Testis (tissue), 3 donors: ENCODE data around the gene PTPRA. TPM values are rescaled to one million over a fixed set of nuclear protein-coding genes. Genes with fewer than 3 reads are reported as not detected.

ENCODE experiments used
- DNase-seq: peaks from one replicate; pipeline ENCODE4 v3.0.0-alpha.2; 2019
- H3K27ac ChIP-seq, 2 donors: fragments of 200-600 bp; sonication (generic); one replicate each; pipeline ENCODE4 v1.5.1; 2019
- H3K27me3 ChIP-seq: fragments of 200-600 bp; sonication (generic); one replicate; pipeline ENCODE4 v1.5.1; 2019
- H3K36me3 ChIP-seq: fragments of 200-600 bp; sonication (generic); one replicate; pipeline ENCODE4 v1.5.1; 2017; ENCODE audit warnings: low read depth; ENCODE audit errors: missing control alignments
- H3K4me1 ChIP-seq: fragments of 200-600 bp; sonication (generic); one replicate; pipeline ENCODE4 v1.5.1; 2019
- H3K4me3 ChIP-seq, 2 donors: fragments of 200-600 bp; sonication (generic); one replicate each; pipeline ENCODE4 v1.5.1; 2017 to 2019
- H3K9me3 ChIP-seq: fragments of 200-600 bp; sonication (generic); one replicate; pipeline ENCODE4 v1.5.1; 2017
- POLR2A ChIP-seq: fragments of 450-650 bp; IDR thresholded peaks from one replicate; pipeline ENCODE4 v1.6.1; 2017; ENCODE audit warnings: antibody characterized with exemption, mild to moderate bottlenecking, moderate library complexity
- WGBS, 2 donors: methylation state at CpG; one replicate each; pipeline ENCODE4 v1.1.5; 2018; 5-methylcytosine and 5-hydroxymethylcytosine counted together
- intact Hi-C: fragments of 100-400 bp; cut with DNase I; formaldehyde crosslinking; loops from one replicate; pipeline ENCODE4 v1.15.1; 2023; ENCODE audit warnings: low total_unique reads
- polyA plus RNA-seq: library from polyadenylated mRNA; stranded (reverse); fragments of 350-450 nt; fragmentation: Illumina TruSeq; extraction: RNeasy Lipid Tissue Mini Kit (QIAGEN cat#74804); gene quantifications from one replicate; pipeline ENCODE4 v1.2.3, GENCODE V29; 2014; ENCODE audit warnings: low read depth, low replicate concordance; ENCODE audit not compliant: insufficient read depth
- total RNA-seq, 2 donors: library from RNA; depleted of rRNA; stranded (reverse); fragments of >200 nt; gene quantifications; one replicate each; pipeline ENCODE4 v1.2.3, GENCODE V29; 2016
- TF ChIP-seq, protein P1 (sequence below), 3 experiments: fragments of 450-650 bp in 2 of 3; fragments of 200-600 bp in 1 of 3; sonication (generic) in 1 of 3; IDR thresholded peaks; one replicate each; pipeline ENCODE4 v1.5.1; 2016 to 2019; ENCODE audit warnings: antibody characterized with exemption in 3 of 3, mild to moderate bottlenecking in 2 of 3, moderate library complexity in 1 of 3

The PTPRA gene
- total and polyA plus RNA-seq, 3 donors from 2014 or later, result 52.0 to 83.8 (median 68.9) TPM

DNA sequence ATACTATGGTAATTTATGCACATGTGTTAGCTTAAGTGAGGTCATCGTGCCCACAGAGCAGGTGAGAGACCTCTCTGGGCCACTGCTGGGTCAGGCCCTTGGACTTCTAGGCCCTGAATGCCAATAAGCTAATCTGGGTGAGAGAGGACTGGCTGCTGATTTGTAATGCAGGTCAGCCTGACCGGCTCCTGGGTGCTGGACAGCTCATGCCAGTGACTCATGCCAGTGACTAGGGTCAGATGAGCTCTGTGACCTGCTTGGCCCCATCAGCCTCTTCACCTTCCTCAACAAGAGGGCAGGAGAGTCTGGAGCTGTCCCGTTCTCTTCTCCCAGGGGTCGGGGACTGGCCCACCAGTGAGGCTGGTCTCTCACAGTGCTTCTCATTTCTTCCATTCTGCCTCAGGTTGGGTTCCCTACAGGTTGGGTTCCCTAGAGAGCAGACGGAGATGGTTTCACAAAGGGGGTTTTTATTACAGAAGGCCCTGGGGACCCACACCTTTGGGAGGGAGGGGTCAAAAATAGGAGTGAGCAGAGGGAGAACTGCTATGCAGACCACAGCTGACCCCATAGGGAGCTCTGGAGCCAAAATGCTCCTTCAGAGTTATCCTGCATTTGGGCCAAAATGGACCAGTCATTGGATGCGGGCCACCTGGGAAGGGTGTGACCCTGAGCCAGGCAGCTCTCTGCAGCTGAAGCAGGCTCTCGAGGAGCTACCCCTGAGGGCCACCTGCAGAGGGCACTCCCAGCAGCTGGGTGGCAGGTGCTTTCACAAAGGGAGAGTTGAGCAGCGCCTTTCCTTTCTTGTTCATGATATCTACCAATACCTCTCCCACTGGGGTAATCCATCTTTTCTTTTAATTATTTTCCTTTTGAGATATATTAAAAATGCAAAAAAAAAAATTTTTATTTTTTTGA is 196.0 kb downstream of the PTPRA start:
- WGBS, 2 donors, result 84 to 89% methylated on average over 8 of the region's 8 CpGs
- no peaks in the 10 kb centered on the region for H3K27me3 ChIP-seq
- intact Hi-C loops, result no loop called here

DNA sequence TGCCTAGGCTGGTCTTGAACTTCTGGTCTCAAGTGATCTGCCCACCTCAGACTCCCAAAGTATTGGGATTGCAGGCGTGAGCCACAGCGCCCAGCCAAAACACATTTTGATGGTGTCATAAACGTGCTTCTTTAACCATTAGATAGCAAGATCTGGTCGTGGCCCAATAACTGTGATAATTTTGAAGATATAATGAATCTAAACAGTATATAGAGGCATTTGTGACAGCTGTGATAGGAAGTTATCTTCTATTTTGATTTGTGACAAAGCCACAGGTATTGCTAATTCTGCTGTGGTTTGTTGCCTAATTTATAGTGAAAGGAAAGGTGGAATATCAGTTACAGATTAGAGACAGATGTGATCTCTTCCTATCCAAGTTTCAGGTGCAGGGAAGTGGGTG is 197.4 kb downstream of the PTPRA start:
- 78 to 80% methylated on average over 4 of the region's 4 CpGs for WGBS, 2 donors

More for the DNA sequence above, 196.0 kb downstream of the PTPRA start:
- no peak for DNase-seq
- Histone ChIP-seq H3K27ac (no peak overlapping the region), H3K36me3 (no peaks in the 10 kb centered on the region), H3K4me3 (no peak overlapping the region), H3K9me3 (no peaks in the 10 kb centered on the region), H3K4me1 (no peaks in the 10 kb centered on the region)
- no peak for TF ChIP-seq POLR2A
- TF ChIP-seq, protein P1, sequence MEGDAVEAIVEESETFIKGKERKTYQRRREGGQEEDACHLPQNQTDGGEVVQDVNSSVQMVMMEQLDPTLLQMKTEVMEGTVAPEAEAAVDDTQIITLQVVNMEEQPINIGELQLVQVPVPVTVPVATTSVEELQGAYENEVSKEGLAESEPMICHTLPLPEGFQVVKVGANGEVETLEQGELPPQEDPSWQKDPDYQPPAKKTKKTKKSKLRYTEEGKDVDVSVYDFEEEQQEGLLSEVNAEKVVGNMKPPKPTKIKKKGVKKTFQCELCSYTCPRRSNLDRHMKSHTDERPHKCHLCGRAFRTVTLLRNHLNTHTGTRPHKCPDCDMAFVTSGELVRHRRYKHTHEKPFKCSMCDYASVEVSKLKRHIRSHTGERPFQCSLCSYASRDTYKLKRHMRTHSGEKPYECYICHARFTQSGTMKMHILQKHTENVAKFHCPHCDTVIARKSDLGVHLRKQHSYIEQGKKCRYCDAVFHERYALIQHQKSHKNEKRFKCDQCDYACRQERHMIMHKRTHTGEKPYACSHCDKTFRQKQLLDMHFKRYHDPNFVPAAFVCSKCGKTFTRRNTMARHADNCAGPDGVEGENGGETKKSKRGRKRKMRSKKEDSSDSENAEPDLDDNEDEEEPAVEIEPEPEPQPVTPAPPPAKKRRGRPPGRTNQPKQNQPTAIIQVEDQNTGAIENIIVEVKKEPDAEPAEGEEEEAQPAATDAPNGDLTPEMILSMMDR (IDR thresholded peaks at IDR 0.05), result no peak

DNA sequence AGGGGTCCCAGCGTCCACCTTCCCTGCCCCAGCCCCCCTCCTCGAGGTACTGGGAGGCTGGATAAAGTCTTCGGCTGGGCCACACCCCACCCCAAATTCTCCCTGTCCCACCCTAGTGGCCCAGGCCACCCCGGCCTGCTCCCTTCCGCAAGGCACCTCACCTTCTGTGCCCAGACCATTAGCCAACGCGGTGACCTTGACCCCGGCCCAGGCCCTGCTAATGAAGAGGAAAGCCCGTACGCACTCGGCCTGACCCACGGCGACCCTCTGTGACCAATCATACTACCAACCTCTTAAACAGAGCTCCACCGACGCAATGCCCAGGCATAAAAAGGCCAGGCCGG is 198.0 kb downstream of the PTPRA start:
- intact Hi-C loops, result no loop called here
- TF ChIP-seq, protein P1 (IDR thresholded peaks at IDR 0.05), result no peak
- no peak for TF ChIP-seq POLR2A
- 55% methylated on average over 16 of the region's 16 CpGs; no CpG with 5 or more reads in 1 of the 2 donors for WGBS, 2 donors
- Histone ChIP-seq H3K4me3 (peak overlapping the region; percentile 41 to 54), H3K27ac (no peak overlapping the region), H3K9me3 (no peaks in the 10 kb centered on the region), H3K27me3 (no peaks in the 10 kb centered on the region), H3K4me1 (no peaks in the 10 kb centered on the region), H3K36me3 (no peaks in the 10 kb centered on the region)
- DNase-seq, result no peak

More for the DNA sequence above, 197.4 kb downstream of the PTPRA start:
- intact Hi-C loops, result no loop called here
- no peak overlapping the region for H3K4me3 ChIP-seq
- H3K4me1 ChIP-seq, result no peaks in the 10 kb centered on the region
- TF ChIP-seq, protein P1 (IDR thresholded peaks at IDR 0.05), result no peak
- TF ChIP-seq POLR2A, result no peak
- no peaks in the 10 kb centered on the region for H3K9me3 ChIP-seq
- H3K27me3 ChIP-seq, result no peaks in the 10 kb centered on the region
- no peaks in the 10 kb centered on the region for H3K36me3 ChIP-seq
- no peak for DNase-seq
- H3K27ac ChIP-seq, result no peak overlapping the region

DNA sequence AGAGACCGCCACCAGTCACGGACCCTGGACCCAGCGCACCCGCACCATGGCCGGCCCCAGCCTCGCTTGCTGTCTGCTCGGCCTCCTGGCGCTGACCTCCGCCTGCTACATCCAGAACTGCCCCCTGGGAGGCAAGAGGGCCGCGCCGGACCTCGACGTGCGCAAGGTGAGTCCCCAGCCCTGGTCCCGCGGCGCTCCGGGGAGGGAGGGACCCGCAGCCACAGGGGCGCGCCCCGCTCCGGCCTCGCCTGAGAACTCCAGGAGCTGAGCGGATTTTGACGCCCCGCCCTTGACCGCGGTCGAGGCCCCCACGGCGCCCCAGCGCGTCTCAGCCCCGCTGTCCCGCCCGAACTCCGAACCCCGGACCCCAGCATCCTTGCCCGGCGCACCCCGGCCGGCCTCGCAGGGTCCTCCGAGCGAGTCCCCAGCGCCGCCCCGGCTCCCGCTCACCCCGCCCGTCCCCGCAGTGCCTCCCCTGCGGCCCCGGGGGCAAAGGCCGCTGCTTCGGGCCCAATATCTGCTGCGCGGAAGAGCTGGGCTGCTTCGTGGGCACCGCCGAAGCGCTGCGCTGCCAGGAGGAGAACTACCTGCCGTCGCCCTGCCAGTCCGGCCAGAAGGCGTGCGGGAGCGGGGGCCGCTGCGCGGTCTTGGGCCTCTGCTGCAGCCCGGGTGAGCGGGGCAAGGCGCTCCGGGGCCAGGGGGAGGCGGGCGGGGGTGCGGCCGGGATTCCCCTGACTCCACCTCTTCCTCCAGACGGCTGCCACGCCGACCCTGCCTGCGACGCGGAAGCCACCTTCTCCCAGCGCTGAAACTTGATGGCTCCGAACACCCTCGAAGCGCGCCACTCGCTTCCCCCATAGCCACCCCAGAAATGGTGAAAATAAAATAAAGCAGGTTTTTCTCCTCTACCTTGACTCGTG is 198.6 kb downstream of the PTPRA start, which contains the start of gene OXT:
TSS of gene OXT (plus strand) at position 11 of the 920 bp plus-strand sequence. CDS start at position 47, 36 bp downstream.
- Histone ChIP-seq H3K4me1 (no peaks in the 10 kb centered on the region), H3K9me3 (no peaks in the 10 kb centered on the region), H3K27me3 (no peaks in the 10 kb centered on the region), H3K27ac (no peak within 1 kb of the TSS), H3K4me3 (peak within 1 kb of the TSS; percentile 41 to 54), H3K36me3 (no peaks in the 10 kb centered on the region)
- WGBS, 2 donors, result 14 to 24% methylated on average over 2 to 63 of the region's 95 CpGs
- no peak for DNase-seq
- intact Hi-C loops, result no loop called here
- TF ChIP-seq, protein P1 (IDR thresholded peaks at IDR 0.05), result no peak
- TF ChIP-seq POLR2A, result no peak
